Measurements from ENCODE around the gene PCK1. TPM values are rescaled to one million over a fixed set of nuclear protein-coding genes. Genes with fewer than 3 reads are reported as not detected.

Gene PCK1
- total and polyA plus RNA-seq, 2 of the 13 experiments (the other 11 are each of a cell fraction or from before 2014, with no cell fraction given) = 6.5 to 12.6 TPM

- TF ChIP-seq HOXA3 (CRISPR knock-in tag; IDR thresholded peaks at IDR 0.05) = no peak
- no peak for TF ChIP-seq TBP (CRISPR knock-in tag; IDR thresholded peaks at IDR 0.05)
- TF ChIP-seq ZBTB34 (CRISPR knock-in tag; IDR thresholded peaks at IDR 0.05) = no peak
- TF ChIP-seq ZNF713 (CRISPR knock-in tag; IDR thresholded peaks at IDR 0.05) = no peak
- no peak for TF ChIP-seq ZNF33B (CRISPR knock-in tag; IDR thresholded peaks at IDR 0.05)
- no peak for TF ChIP-seq SMYD3 (CRISPR knock-in tag; IDR thresholded peaks at IDR 0.05)
- no peak for TF ChIP-seq MYC (CRISPR knock-in tag; IDR thresholded peaks at IDR 0.05; ENCODE audit: borderline replicate concordance)
- TF ChIP-seq, protein P1, sequence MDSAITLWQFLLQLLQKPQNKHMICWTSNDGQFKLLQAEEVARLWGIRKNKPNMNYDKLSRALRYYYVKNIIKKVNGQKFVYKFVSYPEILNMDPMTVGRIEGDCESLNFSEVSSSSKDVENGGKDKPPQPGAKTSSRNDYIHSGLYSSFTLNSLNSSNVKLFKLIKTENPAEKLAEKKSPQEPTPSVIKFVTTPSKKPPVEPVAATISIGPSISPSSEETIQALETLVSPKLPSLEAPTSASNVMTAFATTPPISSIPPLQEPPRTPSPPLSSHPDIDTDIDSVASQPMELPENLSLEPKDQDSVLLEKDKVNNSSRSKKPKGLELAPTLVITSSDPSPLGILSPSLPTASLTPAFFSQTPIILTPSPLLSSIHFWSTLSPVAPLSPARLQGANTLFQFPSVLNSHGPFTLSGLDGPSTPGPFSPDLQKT (CRISPR knock-in tag; IDR thresholded peaks at IDR 0.05; ENCODE audit: borderline replicate concordance) = no peak
- TF ChIP-seq, protein P2, sequence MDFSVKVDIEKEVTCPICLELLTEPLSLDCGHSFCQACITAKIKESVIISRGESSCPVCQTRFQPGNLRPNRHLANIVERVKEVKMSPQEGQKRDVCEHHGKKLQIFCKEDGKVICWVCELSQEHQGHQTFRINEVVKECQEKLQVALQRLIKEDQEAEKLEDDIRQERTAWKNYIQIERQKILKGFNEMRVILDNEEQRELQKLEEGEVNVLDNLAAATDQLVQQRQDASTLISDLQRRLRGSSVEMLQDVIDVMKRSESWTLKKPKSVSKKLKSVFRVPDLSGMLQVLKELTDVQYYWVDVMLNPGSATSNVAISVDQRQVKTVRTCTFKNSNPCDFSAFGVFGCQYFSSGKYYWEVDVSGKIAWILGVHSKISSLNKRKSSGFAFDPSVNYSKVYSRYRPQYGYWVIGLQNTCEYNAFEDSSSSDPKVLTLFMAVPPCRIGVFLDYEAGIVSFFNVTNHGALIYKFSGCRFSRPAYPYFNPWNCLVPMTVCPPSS (IDR thresholded peaks at IDR 0.05) = no peak
- no peak for TF ChIP-seq NFYC (CRISPR knock-in tag; IDR thresholded peaks at IDR 0.05)
- TF ChIP-seq ZNF543 (CRISPR knock-in tag; IDR thresholded peaks at IDR 0.05) = no peak
- peak; percentile 19 for TF ChIP-seq HMG20A (CRISPR knock-in tag; IDR thresholded peaks at IDR 0.05; ENCODE audit: borderline replicate concordance)
- no peak; the same call in 1 of the 2 replicates for TF ChIP-seq RNF2 (conservative IDR thresholded peaks at IDR 0.05; ENCODE audit: low read depth)
- no peak for TF ChIP-seq PAWR (CRISPR knock-in tag; IDR thresholded peaks at IDR 0.05; ENCODE audit: borderline replicate concordance)
- peak; percentile 26; the same call in 1 of the 2 replicates for TF ChIP-seq ZNF292 (CRISPR knock-in tag; IDR thresholded peaks at IDR 0.05; ENCODE audit: borderline replicate concordance, low read depth)
- no peak for TF ChIP-seq ZNF205 (CRISPR knock-in tag; IDR thresholded peaks at IDR 0.05)
- peak; percentile 55 for TF ChIP-seq TEAD3 (CRISPR knock-in tag; optimal IDR thresholded peaks at IDR 0.05; ENCODE audit: borderline replicate concordance)
- no peak for TF ChIP-seq HHEX (CRISPR knock-in tag; IDR thresholded peaks at IDR 0.05)
- no peak for TF ChIP-seq GZF1 (CRISPR knock-in tag; IDR thresholded peaks at IDR 0.05)
- TF ChIP-seq, protein P3, sequence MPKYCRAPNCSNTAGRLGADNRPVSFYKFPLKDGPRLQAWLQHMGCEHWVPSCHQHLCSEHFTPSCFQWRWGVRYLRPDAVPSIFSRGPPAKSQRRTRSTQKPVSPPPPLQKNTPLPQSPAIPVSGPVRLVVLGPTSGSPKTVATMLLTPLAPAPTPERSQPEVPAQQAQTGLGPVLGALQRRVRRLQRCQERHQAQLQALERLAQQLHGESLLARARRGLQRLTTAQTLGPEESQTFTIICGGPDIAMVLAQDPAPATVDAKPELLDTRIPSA (CRISPR knock-in tag; IDR thresholded peaks at IDR 0.05; ENCODE audit: borderline replicate concordance) = no peak
- no peak for TF ChIP-seq MIXL1 (CRISPR knock-in tag; IDR thresholded peaks at IDR 0.05)
- TF ChIP-seq THAP9 (CRISPR knock-in tag; IDR thresholded peaks at IDR 0.05; ENCODE audit: borderline replicate concordance) = no peak
- 0 out of 2 replicates have a peak, but pooled peaks have one; percentile 23 for TF ChIP-seq ZFP36L1 (CRISPR knock-in tag; IDR thresholded peaks at IDR 0.05)
These were observed 12.5 kb upstream of the PCK1 start (continued) for GRCh38 chr20:57548177-57549058.
